ENCODE results near the gene PRKCE.

PRKCE gene

GRCh38 chr2:46016091-46016490 is 364.6 kb downstream of the PRKCE start:
- no peak for DNase-seq (ENCODE audit: low read depth)

GRCh38 chr2:46018773-46019591 is 367.5 kb downstream of the PRKCE start:
- no peak for DNase-seq (ENCODE audit: low read depth)

GRCh38 chr2:46020416-46020815 is 368.9 kb downstream of the PRKCE start:
- DNase-seq (ENCODE audit: low read depth), result no peak

GRCh38 chr2:46023165-46023854 is 371.8 kb downstream of the PRKCE start:
- no peak for DNase-seq (ENCODE audit: low read depth)

- DNase-seq (ENCODE audit: low read depth), result no peak
These were observed 372.8 kb downstream of the PRKCE start for GRCh38 chr2:46024146-46024779.

GRCh38 chr2:46025081-46025480 is 373.6 kb downstream of the PRKCE start:
- no peak for DNase-seq (ENCODE audit: low read depth)

GRCh38 chr2:46025676-46026075 is 374.2 kb downstream of the PRKCE start:
- DNase-seq (ENCODE audit: low read depth), result no peak

- no peak for DNase-seq (ENCODE audit: low read depth)
These were observed 375.0 kb downstream of the PRKCE start for GRCh38 chr2:46026431-46026830.

- no peak for DNase-seq (ENCODE audit: low read depth)
These were observed 377.9 kb downstream of the PRKCE start for GRCh38 chr2:46029332-46029811.

- DNase-seq (ENCODE audit: low read depth), result no peak
These were observed 378.9 kb downstream of the PRKCE start for GRCh38 chr2:46030330-46030729.

- peak; percentile 24 for DNase-seq (ENCODE audit: low read depth)
These were observed 380.8 kb downstream of the PRKCE start for GRCh38 chr2:46032161-46032813.

GRCh38 chr2:46032996-46033395 is 381.5 kb downstream of the PRKCE start:
- DNase-seq (ENCODE audit: low read depth), result no peak

- DNase-seq (ENCODE audit: low read depth), result no peak
These were observed 383.1 kb downstream of the PRKCE start for GRCh38 chr2:46034535-46034934.

GRCh38 chr2:46036929-46037328 is 385.5 kb downstream of the PRKCE start:
- DNase-seq (ENCODE audit: low read depth), result peak; percentile 94

GRCh38 chr2:46039543-46040303 is 388.2 kb downstream of the PRKCE start:
- DNase-seq (ENCODE audit: low read depth), result no peak

GRCh38 chr2:46040563-46041155 is 389.2 kb downstream of the PRKCE start:
- no peak for DNase-seq (ENCODE audit: low read depth)

- DNase-seq (ENCODE audit: low read depth), result peak; percentile 42
These were observed 390.0 kb downstream of the PRKCE start for GRCh38 chr2:46041434-46041833.

GRCh38 chr2:46042207-46042637 is 390.7 kb downstream of the PRKCE start:
- DNase-seq (ENCODE audit: low read depth), result no peak

GRCh38 chr2:46042711-46043110 is 391.2 kb downstream of the PRKCE start:
- DNase-seq (ENCODE audit: low read depth), result no peak

GRCh38 chr2:46045888-46046287 is 394.4 kb downstream of the PRKCE start:
- DNase-seq (ENCODE audit: low read depth), result no peak

- DNase-seq (ENCODE audit: low read depth), result no peak
These were observed 395.8 kb downstream of the PRKCE start for GRCh38 chr2:46047290-46047689.
